Measurements from ENCODE around the gene MUC20. TPM values are rescaled to one million over a fixed set of nuclear protein-coding genes. Genes with fewer than 3 reads are reported as not detected.

Gene MUC20
- total and polyA plus RNA-seq, 2 of the 13 experiments (the other 11 are each of a cell fraction or from before 2014, with no cell fraction given): 0.24 to 0.83 TPM

- intact Hi-C loops (cut with micrococcal nuclease; ENCODE audit: unreplicated experiment): no loop called here
- BruUV-seq (replicated peaks): no TSS peak
- in situ Hi-C loops (cut with HindIII; ENCODE audit: extremely low pct_ligation_motif_present, low pct_unique_long_range_greater_than_20kb): no loop called here
- TF ChIP-seq ZNF337 (CRISPR knock-in tag; IDR thresholded peaks at IDR 0.05; ENCODE audit: borderline replicate concordance, low read depth): no peak
- no peak for TF ChIP-seq ZNF160 (CRISPR knock-in tag; IDR thresholded peaks at IDR 0.05)
- TF ChIP-seq ZBTB39 (CRISPR knock-in tag; IDR thresholded peaks at IDR 0.05): no peak
- TF ChIP-seq CBX2 (IDR thresholded peaks at IDR 0.05; ENCODE audit: low read depth, low read length): no peak
- TF ChIP-seq CBX2 (CRISPR knock-in tag; IDR thresholded peaks at IDR 0.05; ENCODE audit: low read depth): no peak
- no peak for TF ChIP-seq MLLT10 (CRISPR knock-in tag; IDR thresholded peaks at IDR 0.05)
- TF ChIP-seq ZNF276 (CRISPR knock-in tag; IDR thresholded peaks at IDR 0.05; ENCODE audit: low read depth): no peak
- no peak for TF ChIP-seq ZFP36L1 (CRISPR knock-in tag; IDR thresholded peaks at IDR 0.05)
- TF ChIP-seq ATF5 (CRISPR knock-in tag; IDR thresholded peaks at IDR 0.05; ENCODE audit: low read depth): no peak
- no peak for TF ChIP-seq SKIL (CRISPR knock-in tag; IDR thresholded peaks at IDR 0.05; ENCODE audit: borderline replicate concordance)
Measured at GRCh38 chr3:195735036-195735695, 14.4 kb downstream of the MUC20 start.

More at GRCh38 chr3:195735036-195735695, 14.4 kb downstream of the MUC20 start:
- Histone ChIP-seq H3K4me1 (ENCODE audit: insufficient read depth, low read length) (no peaks in the 10 kb centered on the region), H3K4me2 (ENCODE audit: low read depth, low read length) (no peak overlapping the region), H3K36me3 (replicated peaks in 1 of 2; ENCODE audit: control insufficient read depth in 1 of 2, insufficient read depth in 2 of 2, low read length in 2 of 2) (no peaks in the 10 kb centered on the region), H4K20me1 (ENCODE audit: insufficient read depth, low read length) (no peaks in the 10 kb centered on the region), H3K4me3 (replicated peaks in 1 of 3; ENCODE audit: insufficient read depth in 1 of 3, low read depth in 2 of 3, low read length in 3 of 3) (no peak overlapping the region), H3K9ac (ENCODE audit: insufficient read depth, low read depth, low read length) (no peak overlapping the region), H2AFZ (ENCODE audit: low read length) (no peak overlapping the region), H3K9me3 (ENCODE audit: low read length) (no peaks in the 10 kb centered on the region), H3K79me2 (ENCODE audit: insufficient read depth, low read length) (no peaks in the 10 kb centered on the region), H3K27ac (ENCODE audit: extremely low read length, insufficient read depth, low read length) (no peak overlapping the region), H3K27me3 (ENCODE audit: control insufficient read depth in 1 of 2, insufficient read depth in 2 of 2, low read length in 2 of 2) (peaks cover 0 to 1% of the 10 kb centered on the region in 2 experiments; a peak in 4 of 5 replicates)
- no peak for FAIRE-seq
- ATAC-seq: no peak
- DNase-seq (ENCODE audit: low spot score): no peak
- WGBS (ENCODE audit: low lambda C conversion rate): 68% methylated on average over 16 of the region's 16 CpGs
- POLR2A ChIA-PET: no interaction called here
- CTCF ChIA-PET (ENCODE audit: low intra/inter-chr PET ratio, low total read pairs): no interaction called here

All from HepG2 (cell line).